ENCODE measurements around the gene CUX1.
"Not testable (repeated sequence)": the region's sequence is repeated elsewhere in the genome, so short reads cannot be mapped to it uniquely, and the experiment has no call there.

CUX1 gene

DNA sequence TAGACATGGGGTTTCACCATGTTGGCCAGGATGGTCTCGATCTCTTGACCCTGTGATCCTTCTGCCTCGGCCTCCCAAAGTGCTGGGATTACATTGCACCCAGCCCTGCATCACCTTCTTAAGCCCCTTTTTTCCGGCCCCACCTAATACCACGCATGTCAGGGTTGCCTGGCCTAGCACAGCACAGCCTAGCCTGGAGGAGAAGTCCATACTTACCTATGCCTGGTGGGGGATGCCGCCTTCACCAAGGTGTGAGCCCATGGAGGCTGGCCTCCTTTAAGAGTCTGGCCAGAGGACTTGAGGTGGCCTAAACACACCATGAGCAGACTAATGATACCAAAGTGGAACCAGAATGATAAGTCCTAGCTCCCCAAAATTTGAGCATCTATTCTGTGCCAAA is 22.0 kb upstream of the CUX1 start:
- no peak for DNase-seq

DNA sequence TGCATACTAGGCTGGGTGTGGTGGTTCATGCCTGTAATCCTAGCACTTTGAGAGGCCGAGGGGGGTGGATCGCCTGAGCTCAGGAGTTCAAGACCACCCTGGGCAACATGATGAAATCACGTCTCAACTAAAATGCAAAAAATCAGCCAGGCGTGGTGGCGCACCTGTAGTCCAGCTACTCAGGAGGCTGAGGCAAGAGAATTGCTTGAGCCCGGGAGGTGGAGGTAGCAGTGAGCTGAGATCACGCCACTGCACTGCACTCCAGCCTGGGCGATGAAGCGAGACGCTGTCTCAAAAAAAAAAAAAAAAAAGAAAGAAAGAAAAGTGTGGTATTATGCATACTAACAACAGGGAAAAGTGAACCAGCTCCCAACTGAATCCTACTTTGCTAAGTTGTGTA is 19.3 kb upstream of the CUX1 start:
- not testable (repeated sequence) for DNase-seq

DNA sequence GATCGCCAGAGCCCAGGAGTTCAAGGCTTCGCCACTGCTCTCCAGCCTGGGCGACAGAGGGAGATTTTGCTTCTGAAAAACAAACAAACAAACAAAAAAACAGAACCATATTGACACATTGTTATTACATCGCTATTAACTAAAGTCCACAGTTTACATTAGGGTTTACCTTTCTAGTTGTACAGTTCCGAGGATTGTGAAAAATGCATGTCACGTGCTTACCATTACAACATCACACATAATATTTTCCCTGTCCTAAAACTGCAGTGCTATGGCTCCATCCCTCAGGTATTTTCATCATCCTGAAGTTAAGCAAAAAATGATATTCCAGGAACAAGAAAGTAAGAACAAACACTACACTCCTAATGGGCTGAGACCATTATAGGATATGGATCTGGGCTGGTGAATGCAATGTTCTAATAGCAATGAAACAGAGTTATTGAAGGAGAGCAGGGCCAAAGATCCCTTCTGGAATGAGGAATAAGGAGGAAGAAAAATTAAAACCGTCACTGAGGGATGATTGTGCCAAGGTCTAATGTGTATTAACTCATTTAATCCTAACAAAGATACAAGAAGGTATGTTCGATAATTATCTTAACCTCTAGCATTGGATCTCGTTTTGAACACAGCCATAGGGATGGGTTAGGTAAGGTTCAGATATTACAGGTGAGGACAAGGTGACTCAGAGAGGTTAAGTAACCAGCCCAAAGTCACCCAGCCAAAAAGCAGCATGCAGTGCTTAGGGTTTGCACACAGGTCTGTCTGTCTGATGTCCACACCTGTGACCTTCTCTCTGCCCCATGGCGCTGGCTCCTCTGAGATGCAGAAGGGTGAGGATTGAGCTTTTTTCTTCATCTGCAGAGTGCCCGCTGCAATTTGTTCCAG is 14.0 kb upstream of the CUX1 start:
- no peak for DNase-seq

DNA sequence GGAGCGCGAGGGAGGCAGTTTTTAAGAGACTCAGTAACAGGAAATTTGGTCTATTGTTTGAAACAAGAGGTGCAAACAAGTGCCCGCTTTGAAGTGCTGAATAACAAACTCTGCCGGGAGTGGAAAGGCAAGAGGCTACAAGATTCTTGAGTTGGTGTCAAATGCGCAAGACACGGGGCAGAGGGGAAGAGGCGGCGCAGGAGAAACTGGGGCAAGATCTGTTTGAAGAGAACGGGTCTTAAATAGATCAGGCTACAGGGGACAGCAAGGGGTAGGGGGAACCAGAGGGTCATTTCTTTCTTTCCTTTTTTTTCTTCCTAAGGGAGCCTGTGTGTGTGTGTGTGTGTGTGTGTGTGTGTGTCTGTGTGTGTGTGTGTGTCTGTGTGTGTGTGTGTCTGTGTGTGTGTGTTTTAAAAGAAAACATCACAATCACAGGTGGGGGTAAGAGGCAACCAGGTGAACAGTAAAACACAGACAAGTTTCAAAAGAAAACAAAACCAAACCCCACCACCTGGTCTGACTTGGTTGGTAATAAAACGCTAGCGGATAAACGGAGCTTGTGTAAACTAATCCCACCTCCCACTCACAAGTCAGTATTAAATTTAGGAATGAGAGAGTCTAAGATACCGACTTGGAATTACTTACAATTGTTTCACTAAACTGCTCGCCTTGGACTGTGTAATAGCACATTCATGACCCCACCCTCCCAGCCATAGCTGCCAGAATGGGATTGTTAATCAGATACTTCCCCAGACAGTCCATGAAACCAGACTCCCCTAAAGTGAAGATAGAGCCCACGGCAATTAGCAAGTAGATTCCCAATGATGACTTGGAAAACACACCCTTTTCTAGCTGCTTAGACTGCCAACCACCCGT is 13.1 kb upstream of the CUX1 start:
- DNase-seq: no peak

DNA sequence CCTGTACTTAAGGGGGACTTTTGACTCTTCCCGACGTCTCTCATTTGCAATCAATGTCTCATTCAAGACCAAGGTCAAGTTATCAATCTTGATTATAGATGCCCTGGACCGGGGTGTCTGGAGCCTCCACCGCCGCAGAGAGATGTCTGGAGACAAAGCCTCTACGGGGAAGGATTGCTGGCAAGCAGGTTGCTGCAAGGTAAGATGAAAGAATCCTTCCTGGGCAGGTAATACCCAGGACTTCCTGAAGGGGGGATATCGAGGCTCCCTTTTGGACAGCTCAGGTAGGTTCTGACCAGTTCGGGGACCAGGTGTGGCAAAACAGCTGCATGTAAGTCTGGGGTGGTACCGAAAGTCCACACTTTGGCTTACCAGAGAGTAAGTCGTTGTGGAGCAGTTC is 12.5 kb upstream of the CUX1 start:
- DNase-seq: no peak

DNA sequence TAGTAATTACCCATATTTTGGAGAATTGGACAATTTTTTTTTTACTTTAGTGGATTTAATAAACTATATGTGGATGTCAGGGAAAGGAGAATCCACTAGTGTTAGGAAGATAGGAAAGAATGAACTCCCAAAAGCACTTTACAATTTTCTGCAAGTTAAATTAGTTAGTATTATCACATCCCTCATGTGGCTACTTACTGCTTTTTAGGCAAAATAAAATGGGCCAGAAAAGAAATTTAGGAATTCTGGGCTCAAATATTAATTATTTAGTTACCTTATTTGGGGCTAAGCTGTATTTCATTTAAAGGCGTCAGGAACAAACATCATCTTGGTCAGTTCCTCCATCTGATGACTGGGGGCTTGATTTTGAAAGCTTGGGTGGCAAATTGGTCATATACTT is 4.8 kb upstream of the CUX1 start:
- no peak for DNase-seq

DNA sequence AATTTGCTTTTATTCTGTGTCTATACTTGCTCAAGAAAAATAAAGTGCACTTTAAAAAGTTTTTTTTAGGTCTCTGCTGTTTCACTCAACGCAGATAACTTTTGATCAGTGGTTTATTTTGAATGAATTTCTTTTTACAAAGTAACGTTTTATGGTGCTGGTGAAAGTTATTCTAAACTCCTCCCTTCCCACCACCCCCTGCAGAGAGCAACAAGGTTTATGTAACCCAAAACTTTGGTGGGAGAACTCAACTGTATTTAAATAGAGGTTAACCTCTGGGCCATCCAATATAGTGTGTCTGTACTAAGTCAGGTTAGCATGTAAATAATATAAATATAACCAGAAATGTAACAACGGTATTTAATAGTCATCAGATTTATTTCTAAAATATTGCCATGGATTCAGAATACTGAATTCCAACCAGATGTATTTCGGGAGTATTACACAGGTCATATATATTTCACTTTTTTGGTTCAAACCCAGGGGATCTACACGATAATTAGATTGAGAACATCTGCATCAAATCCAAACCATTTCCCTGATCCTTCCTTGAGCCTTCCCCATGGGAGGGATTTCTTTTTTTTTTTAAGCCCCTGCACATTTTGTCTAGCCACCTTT is 3.9 kb upstream of the CUX1 start:
- DNase-seq: no peak

DNA sequence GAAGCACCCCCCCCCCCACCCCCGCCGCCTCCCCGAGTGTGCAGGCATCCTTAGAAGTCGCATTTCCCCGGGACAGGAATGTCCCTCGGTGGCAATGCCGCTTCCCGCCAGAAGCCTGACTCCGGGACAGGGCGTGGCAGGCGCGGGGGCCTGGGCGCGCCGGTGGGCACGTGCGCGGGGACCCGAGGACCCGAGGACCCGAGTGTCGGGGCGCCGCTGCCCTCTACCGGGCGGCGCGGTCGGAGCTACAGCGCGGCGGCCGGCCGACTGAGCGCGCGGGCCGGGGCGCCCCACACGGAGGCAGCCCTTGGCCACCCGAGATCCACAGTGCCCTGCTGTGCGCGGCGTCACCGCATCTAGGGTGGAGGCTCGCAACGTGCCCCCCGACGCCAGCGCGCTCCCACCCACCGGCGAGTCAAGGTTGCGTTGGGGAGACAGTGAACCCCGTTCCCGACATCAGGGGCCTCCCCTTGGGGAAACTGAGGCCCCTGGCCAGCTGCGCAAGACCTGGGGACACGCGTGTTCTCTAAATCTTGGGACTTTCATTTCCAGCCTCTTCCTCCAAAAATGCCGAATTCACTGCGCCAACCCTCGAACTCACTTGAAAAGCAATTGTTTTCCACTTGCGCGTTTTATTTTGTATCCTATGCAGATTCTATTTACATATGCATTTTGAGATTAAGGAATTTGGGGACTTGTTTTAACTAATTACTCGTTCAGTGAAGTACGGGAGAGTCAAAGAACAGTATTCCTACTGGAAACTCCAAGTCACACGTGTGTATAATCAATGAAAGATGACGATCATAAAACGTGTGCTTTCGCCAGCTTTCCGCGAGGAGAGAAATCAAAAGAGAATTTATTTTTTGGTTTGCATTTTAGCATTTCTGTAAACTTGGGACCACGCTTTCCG is 3.1 kb upstream of the CUX1 start:
- DNase-seq: no peak

DNA sequence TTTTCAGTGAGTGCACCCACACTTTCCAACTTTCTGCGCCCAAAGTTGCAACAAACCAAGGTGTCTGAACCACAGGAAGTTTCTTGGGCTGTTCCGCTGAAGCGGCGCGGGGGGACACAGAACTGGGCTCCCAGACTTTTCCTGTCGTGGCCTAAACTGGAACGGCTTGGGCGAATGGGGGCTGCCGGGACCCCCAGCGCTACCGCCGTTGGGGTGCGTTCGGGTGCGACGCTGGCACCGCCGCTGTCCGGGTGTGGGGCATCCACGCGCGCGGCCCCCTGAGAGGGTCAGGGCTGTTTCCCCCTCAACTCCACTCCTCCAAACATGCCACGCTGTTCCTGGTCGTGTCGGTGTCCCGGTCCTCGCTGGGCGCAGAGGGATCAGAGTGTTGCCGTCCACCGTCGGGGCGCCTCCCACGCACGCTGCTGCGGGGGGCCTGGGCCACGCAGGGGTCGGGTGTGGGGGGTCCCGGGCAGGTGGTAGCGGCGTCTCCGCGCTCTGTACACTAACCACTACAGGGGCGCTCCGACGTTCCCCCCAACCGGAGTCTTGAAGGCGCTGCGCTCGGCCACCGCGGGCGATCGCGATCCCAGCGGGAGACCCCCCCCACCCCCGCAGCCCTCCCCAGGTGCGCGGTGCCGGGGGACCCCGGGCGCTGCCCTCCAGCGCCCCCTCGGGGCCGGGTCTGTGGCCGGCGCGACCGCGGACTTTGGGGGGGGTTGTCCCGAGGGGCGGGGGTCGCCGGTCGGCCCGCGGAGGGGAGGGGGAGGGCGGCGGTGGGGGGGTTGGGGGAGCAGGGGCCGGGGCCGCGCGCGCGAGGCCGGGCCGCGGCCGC is 2.2 kb upstream of the CUX1 start:
- DNase-seq: no peak

DNA sequence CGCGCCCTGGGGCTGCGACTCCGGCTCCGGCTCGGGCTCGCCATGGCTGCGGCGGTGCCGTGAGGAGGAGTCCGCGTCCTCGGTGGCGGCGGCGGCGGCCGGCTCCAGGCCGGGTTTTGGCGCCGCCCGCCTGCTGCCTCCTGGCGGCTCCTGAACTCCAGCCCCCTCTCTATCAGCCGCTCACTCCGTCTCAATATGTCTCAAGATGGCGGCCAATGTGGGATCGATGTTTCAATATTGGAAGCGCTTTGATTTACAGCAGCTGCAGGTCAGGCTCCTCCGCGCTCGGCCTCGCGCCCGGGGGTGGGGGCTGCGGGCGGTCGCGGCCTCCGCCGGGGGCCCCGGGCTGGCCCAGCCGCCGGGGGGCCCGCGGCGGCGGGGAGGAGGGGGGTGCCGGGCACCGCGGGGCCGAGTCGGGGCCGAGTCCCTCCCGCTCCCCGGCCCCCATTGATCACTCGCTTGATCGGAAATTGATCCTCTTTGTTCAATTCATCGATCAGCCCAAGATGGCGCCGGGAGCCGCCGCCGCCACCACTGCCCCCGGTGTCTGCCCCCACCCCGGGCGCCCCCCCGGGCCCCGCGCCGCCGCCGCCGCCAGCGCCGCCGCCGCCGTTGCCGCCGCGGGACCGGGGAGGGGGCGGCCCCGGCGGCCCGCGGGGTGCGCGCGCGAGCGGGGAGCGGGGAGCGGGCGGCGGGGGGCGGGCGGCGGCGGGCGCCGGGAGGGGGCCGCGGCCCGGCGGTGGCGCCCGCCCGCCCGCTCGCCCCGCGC is 1.4 kb upstream of the CUX1 start:
- no peak for DNase-seq

DNA sequence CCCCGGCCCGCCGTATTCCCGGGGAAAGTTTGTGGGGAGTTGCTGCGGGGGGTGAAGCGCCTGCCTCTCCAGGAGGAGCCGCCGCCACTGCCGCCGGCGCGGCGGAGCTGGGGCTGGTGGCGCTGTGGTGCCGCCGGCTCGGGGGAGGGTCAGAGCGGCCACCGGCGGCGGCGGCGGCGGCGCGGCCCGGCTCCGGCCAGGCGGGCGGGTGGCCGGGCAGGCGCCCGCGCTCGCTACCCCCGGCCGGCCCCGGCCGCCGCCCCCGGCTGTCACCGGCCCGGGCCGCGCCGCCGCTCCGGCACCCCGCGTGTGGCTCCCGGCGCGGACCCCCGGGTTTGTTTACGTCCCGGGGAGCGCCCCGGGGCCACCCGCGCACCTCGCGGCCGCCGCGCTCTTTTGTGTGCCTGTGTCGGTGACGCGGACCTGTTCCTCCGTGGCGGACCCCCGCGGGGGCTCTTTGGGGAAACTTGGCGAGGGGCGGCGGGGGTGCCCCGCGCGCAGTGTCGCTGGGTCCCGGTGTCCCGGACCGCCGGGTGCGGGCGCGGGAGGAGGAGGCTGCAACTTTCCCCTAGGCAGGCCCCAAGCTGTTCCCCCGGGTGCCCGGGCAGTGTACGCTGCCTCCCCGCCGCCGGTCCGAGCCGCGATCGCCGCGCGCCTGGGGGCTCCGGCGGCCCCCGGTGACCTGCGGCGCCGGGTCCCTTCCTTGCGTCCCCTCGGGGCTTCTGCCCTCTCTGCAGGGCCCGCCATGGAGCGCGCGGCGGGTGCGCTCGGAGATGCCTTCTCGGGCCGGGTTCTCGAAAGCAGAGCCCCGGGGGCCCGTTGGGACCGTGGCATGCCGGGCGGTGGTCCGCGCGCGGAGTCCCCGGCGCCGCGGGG is 593 bp upstream of the CUX1 start:
- DNase-seq: no peak

DNA sequence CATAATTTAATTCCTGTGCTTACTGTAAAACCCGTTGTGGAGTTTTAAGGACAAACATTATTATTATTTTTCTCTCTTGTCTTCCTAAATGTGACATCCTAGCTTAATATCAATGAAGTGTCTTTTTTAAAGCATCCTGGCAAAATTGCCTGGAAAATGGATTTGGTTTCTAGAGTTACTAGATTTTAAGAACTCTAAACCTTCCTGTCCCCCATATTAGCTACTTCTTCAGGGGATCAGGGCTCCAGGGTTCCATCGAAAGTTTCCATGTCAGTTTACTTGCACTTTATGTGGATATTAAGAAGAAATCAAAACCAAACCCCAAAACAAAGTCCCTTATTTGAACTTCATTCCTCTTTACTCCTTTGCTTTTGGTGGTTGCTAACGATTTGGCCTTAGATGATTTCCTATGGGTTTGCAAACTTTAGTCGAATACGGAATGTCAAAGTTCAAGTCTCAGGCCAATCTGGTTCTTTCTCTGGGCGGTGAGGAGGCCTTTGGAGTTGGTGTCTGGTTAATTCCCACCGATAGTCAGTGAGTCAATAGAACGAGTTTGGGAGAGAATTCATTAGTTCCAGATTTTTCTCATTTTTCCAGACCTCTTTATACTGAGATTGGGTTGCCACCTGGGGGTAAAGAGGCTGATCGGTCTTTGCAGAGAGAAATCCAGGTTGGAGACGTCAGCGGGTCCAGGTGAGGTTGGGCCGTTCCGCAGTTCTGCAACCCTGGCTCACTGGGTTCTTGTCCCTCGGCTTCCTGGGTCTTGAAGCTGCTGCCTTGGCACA is 1.1 kb downstream of the CUX1 start:
- no peak for DNase-seq

DNA sequence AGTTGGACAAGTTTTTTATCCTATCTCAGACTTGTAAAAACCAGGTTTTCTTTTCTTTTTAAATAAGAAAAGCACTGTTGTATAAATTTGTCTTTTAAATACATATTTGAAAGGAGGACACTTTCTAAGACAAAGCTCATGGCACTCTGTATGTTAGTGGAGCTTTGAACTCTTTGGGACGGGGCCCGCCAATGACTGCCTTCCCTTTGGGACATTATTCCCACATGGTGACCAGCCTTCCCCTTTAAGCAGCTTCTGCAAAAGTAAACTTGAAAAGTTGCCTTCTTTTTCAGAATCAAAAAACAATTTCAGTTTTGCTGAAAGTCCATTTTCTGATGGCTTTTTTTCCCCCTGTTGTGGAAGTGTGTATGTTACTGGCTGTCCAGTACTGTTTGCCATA is 1.8 kb downstream of the CUX1 start:
- no peak for DNase-seq

DNA sequence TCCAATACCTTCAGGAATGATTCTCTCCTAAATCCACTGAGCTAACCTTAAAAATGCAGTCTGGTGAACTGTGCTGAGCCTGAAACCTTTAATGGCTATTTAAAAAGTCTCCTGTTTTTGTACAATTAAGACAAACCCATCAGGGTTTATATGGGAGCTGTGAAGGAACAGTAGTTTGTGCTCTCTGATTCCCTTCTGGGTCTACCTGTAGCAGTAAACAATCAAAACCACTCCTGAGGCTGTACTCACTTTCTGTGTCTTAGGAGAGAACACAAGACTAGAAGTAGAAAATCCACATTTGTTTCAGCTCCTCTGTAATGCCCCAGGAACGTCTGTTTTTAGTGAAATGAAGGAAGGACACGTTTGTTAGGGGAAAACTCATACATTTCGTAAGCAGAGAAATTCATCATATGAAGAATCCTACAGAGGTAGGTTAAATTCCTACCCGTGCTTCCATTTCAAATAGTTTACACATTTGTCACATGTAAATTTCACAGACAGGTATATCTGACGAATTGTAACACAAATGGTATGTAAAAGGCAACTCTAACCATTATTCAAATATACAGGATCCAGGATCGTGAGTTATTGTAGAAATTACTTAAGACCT is 2.6 kb downstream of the CUX1 start:
- DNase-seq: no peak

DNA sequence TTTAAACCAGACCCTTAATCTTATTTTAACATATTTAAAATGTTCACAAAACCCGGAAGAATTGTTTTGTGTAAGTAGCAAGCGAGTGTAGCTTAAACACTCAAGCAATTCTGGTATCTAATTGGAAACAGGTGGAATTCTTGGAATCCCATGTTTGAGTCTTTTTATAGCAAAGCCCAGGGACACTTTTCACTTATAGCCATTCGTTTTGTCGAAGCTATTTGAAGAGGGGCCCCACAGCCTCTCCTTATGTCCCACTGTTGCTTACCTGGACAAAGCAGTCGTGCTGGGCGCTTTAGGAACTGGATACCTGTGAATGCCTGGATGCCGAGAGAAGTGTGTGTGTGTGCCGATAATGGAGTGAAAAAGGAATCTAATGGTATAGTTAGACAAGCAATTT is 3.3 kb downstream of the CUX1 start:
- no peak for DNase-seq

DNA sequence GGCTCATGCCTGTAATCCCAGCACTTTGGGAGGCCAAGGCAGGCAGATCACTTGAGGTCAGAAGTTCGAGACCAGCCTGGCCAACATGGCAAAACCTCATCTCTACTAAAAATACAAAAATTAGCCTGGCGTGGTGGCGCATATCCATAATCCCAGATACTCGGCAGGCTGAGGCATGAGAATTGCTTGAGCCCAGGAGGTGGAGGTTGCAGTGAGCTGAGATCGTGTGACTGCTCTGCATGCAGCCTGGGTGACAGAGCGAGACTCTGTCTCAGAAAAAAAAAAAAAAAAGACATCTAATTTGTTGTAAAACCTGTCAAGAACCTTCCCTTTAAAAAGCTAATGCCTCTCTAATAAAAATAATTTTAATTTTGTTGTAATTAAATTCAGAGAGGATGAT is 5.2 kb downstream of the CUX1 start:
- DNase-seq: not testable (repeated sequence)

DNA sequence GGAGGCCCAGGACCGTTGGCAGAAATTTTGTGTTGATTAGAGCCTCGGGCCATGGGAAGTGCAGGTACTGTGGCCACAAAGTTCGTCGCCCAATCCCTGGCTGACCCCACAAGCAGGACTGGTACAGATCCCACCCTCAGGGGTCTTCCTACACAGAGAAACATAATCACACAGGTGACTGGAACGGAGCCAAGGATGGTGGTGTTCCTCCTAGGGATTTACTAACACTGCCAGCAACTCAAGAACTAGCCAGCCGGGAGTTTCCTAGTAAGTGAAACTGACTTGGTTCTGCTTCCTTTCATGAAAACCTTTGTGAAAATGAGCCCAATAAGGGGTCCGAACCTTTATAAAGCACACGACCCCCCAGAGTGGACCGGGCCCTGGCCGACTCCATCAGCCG is 5.7 kb downstream of the CUX1 start:
- no peak for DNase-seq

DNA sequence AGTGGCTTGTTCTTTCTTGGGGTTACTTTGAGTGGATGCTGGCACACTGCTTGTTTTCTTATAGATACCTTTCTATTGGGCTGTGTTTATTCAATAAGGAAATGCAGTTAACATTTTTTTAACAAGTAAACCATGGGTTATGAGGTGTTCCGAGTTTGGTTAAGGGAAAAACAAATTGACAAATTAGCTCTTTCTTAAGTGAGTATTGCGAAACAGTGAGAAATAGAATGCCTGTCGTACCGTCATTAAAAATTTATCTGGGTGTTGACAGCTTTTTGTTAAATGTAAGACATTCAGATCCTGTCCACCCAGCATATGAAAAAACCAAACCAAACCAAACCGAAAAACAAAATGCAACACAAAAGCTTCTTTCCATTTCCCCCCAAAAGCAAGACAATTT is 6.2 kb downstream of the CUX1 start:
- DNase-seq: no peak

DNA sequence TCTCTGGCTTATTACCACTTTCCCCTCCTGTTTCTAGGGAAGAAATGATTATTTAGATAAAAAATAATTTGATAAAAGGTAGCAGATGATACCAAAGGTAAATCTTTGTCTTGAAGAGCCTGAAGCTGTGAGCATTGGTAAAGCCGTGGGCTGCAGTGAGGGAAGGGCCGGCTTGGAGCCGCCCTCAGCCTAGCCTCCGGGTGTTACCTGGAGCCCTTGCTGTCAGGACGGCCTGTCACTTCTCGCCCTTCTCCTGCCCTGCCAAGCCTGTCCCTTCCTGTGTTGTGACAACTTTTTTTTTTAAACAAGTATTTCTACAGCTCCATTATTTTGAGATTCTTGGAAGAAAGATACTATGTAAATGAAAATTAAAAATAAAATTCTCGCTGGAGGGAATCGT is 7.0 kb downstream of the CUX1 start:
- no peak for DNase-seq
